Measurements from ENCODE around the gene ZYG11A. TPM values are rescaled to one million over a fixed set of nuclear protein-coding genes. Genes with fewer than 3 reads are reported as not detected.

ZYG11A gene
- total and polyA plus RNA-seq, 8 donors, result 0.09 to 0.27 (median 0.14) TPM; not detected in 1

DNA sequence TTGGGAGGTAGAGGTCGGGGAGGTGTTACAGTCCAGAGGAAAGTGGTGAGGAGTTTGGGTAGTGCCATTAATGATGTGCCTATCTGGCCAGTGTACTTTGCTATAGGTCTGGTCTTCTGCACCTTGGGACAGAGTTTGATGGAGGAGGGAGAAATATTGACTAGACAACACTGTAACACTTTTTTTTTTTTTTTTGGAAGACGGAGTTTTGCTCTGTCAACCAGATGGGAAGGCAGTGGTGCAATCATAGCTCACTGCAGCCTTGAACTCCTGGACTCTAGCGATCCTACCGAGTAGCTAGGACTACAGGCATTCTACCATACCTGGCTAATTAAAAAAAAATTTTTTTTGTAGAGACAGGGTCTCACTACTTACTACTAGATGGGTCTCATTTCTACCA, 86.5 kb downstream of the ZYG11A start:
- Histone ChIP-seq H3K27ac (no peak overlapping the region), H3K36me3 (no peaks in the 10 kb centered on the region), H3K4me3 (no peak overlapping the region), H3K9me3 (no peaks in the 10 kb centered on the region), H3K4me1 (peaks cover 5 to 24% of the 10 kb centered on the region in 2 donors), H3K27me3 (peaks cover 0 to 21% of the 10 kb centered on the region in 2 donors)
- intact Hi-C loops (cut with DNase I), result no loop called here
- TF ChIP-seq, protein P1, sequence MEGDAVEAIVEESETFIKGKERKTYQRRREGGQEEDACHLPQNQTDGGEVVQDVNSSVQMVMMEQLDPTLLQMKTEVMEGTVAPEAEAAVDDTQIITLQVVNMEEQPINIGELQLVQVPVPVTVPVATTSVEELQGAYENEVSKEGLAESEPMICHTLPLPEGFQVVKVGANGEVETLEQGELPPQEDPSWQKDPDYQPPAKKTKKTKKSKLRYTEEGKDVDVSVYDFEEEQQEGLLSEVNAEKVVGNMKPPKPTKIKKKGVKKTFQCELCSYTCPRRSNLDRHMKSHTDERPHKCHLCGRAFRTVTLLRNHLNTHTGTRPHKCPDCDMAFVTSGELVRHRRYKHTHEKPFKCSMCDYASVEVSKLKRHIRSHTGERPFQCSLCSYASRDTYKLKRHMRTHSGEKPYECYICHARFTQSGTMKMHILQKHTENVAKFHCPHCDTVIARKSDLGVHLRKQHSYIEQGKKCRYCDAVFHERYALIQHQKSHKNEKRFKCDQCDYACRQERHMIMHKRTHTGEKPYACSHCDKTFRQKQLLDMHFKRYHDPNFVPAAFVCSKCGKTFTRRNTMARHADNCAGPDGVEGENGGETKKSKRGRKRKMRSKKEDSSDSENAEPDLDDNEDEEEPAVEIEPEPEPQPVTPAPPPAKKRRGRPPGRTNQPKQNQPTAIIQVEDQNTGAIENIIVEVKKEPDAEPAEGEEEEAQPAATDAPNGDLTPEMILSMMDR (IDR thresholded peaks at IDR 0.05), result no peak
- no peak for DNase-seq
- ATAC-seq, result no peak

DNA sequence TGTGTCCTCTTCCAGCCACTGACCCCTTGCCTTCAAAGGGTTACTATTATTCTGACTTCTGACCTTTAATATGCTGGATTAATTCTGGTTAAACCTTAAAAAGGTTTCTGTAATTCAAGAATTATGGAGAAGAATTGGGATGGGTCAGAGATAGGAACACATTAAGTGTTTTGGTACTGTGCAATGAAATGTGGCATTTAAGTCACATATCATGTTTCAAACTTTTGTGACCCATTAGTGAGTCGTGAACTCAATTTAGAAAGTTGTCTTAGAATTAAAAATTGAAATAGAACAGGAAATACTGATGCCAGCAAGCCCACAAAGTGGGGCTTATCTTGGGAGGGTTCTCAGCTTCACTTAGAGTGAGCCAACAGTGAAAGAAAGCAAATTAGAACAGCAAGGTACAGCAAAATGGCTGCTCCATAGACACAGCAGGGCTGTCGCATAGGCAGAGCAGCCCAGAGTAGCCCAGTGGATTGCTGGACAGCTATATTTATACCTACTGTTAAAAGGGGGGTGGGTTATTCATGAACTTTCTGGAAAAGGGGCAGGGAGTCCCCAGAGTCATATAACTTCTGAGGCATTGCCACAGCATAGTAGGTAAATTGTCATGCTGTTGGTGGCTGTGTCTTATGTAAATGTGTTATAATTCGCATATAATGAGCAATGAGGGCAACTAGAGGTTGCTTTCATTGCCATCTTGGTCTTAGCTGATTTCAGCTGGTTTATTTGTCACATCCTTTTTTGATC, 95.0 kb downstream of the ZYG11A start:
- TF ChIP-seq, protein P1 (IDR thresholded peaks at IDR 0.05), result no peak

DNA sequence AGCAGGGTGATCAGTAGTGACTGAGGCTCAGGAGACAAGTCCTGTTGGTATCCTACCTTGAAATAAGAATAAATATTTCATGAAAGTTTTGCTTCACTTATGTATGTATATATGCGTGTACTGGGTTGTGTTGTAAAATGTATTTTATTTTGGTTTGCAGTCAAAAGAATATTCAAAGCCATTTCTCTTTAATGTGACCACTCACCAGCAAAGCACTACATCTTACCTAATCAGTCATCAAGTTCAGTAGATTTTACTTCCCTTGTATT, 95.6 kb downstream of the ZYG11A start:
- no peaks in the 10 kb centered on the region for H3K36me3 ChIP-seq
- intact Hi-C loops (cut with DNase I), result no loop called here
- no peaks in the 10 kb centered on the region for H3K9me3 ChIP-seq
- TF ChIP-seq, protein P1 (IDR thresholded peaks at IDR 0.05), result no peak
- H3K27me3 ChIP-seq, result no peaks in the 10 kb centered on the region
- no peak overlapping the region for H3K4me3 ChIP-seq
- H3K27ac ChIP-seq, result no peak overlapping the region
- no peaks in the 10 kb centered on the region for H3K4me1 ChIP-seq
- ATAC-seq (no peak), DNase-seq (no peak)

More for the DNA sequence above, 95.0 kb downstream of the ZYG11A start:
- intact Hi-C loops (cut with DNase I), result no loop called here
- no peak overlapping the region for H3K4me3 ChIP-seq
- no peaks in the 10 kb centered on the region for H3K4me1 ChIP-seq
- no peaks in the 10 kb centered on the region for H3K9me3 ChIP-seq
- H3K27ac ChIP-seq, result no peak overlapping the region
- no peak for DNase-seq
- no peak for ATAC-seq
- H3K27me3 ChIP-seq, result no peaks in the 10 kb centered on the region
- H3K36me3 ChIP-seq, result no peaks in the 10 kb centered on the region

DNA sequence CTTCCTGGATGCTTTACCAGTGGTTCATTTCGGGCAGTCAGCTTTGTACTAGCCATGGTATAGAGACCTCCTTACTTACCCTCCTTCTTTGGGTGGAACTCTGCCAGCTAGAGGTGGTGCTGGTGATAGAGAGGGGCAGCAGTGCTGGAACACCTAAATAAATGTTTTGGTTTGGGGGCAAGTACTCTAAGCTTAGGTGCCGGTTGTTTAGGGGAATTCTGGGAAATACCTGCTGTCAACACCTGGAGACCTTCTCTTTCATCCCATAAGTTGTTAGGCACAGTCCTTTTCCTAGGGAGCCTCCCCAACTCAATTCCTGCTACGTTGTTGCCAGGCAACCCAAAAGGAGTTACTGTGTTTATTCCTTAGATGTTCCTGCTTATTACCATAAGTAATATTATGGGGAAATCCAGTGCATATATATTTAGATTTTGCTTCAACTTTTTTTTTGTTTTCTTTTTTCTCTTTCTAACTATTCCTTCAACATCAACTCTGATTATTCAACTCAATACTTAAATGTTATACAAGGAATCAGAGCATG, 101.4 kb downstream of the ZYG11A start:
- no peaks in the 10 kb centered on the region for H3K27me3 ChIP-seq
- H3K36me3 ChIP-seq, result no peaks in the 10 kb centered on the region
- ATAC-seq (no peak), DNase-seq (no peak)
- TF ChIP-seq, protein P1 (IDR thresholded peaks at IDR 0.05), result no peak
- intact Hi-C loops (cut with DNase I), result no loop called here
- no peaks in the 10 kb centered on the region for H3K9me3 ChIP-seq
- H3K4me1 ChIP-seq, result no peaks in the 10 kb centered on the region
- no peak overlapping the region for H3K4me3 ChIP-seq
- no peak overlapping the region for H3K27ac ChIP-seq

- TF ChIP-seq, protein P1 (IDR thresholded peaks at IDR 0.05), result no peak
- intact Hi-C loops (cut with DNase I), result no loop called here
- Histone ChIP-seq H3K27me3 (no peaks in the 10 kb centered on the region), H3K36me3 (no peaks in the 10 kb centered on the region), H3K4me1 (no peaks in the 10 kb centered on the region), H3K4me3 (no peak overlapping the region), H3K27ac (no peak overlapping the region), H3K9me3 (no peaks in the 10 kb centered on the region)
- no peak for DNase-seq
- ATAC-seq, result no peak
Observed at GRCh38 chr1:52944566-52944965, 102.0 kb downstream of the ZYG11A start.

Small RNA genes within 50 kb of the gene (microRNA-seq; reads per million reads assigned to microRNA genes)
- gene MIR1273F (0 reads per million in 2 donors), gene MIR1273G (0 reads per million in 2 donors), gene MIR5095 (0 reads per million in 2 donors)

Other genes starting within 250 kb of the ZYG11A start
- gene GPX7, start 240.4 kb upstream of the ZYG11A start, total RNA-seq, result 10 to 100 TPM; 12.6 to 22.4 TPM
- 10 to 100 TPM; 72.1 to 89.4 (median 78.4) TPM for gene GPX7, start 240.4 kb upstream of the ZYG11A start, polyA plus RNA-seq (ENCODE audit: insufficient read length in 6 of 6)
- gene SHISAL2A, start 209.6 kb upstream of the ZYG11A start, total RNA-seq, result 1 to 10 TPM in 1 of 2 donors, not detected in 1; 1.6 TPM
- under 1 TPM; 0.48 to 0.92 (median 0.66) TPM for gene SHISAL2A, start 209.6 kb upstream of the ZYG11A start, polyA plus RNA-seq (ENCODE audit: insufficient read length in 6 of 6)
- 10 to 100 TPM; 13.4 to 24.8 TPM for gene COA7, start 144.4 kb upstream of the ZYG11A start, total RNA-seq
- gene COA7, start 144.4 kb upstream of the ZYG11A start, polyA plus RNA-seq (ENCODE audit: insufficient read length in 6 of 6), result 10 to 100 TPM in 5 of 6 donors, 1 to 10 TPM in 1; 9.8 to 13.9 (median 12.3) TPM
- gene ZYG11B, start 116.3 kb upstream of the ZYG11A start, total RNA-seq, result 10 to 100 TPM; 34.4 to 34.6 TPM
- gene ZYG11B, start 116.3 kb upstream of the ZYG11A start, polyA plus RNA-seq (ENCODE audit: insufficient read length in 6 of 6), result 10 to 100 TPM; 23.3 to 28.7 (median 27.3) TPM
- gene ECHDC2, start 79.0 kb downstream of the ZYG11A start, total RNA-seq, result 10 to 100 TPM; 64.0 to 81.6 TPM
- 100 to 1,000 TPM; 119 to 196 (median 161) TPM for gene ECHDC2, start 79.0 kb downstream of the ZYG11A start, polyA plus RNA-seq (ENCODE audit: insufficient read length in 6 of 6)
- gene SCP2, start 84.5 kb downstream of the ZYG11A start, total RNA-seq, result 100 to 1,000 TPM; 137 to 208 TPM
- gene SCP2, start 84.5 kb downstream of the ZYG11A start, polyA plus RNA-seq (ENCODE audit: insufficient read length in 6 of 6), result 100 to 1,000 TPM; 130 to 160 (median 148) TPM
- 10 to 100 TPM; 48.7 to 48.8 TPM for gene PODN, start 219.5 kb downstream of the ZYG11A start, total RNA-seq
- gene PODN, start 219.5 kb downstream of the ZYG11A start, polyA plus RNA-seq (ENCODE audit: insufficient read length in 6 of 6), result 10 to 100 TPM; 10.5 to 13.8 (median 11.4) TPM

Data from left lung (tissue), 10 donors.